ENCODE data around the gene DPM3. TPM values are rescaled to one million over a fixed set of nuclear protein-coding genes. Genes with fewer than 3 reads are reported as not detected.

Gene DPM3
- total and polyA plus RNA-seq, 9 of the 15 experiments (the other 6 are each of a cell fraction or from before 2014, with no cell fraction given): 3.7 to 120 (median 36.4) TPM

GRCh38 chr1:155134880-155135414, 5.4 kb downstream of the DPM3 start (continued):
- no peak for TF ChIP-seq HNRNPL (IDR thresholded peaks at IDR 0.05; ENCODE audit: low read depth, low read length)
- TF ChIP-seq ZNF23 (CRISPR knock-in tag; IDR thresholded peaks at IDR 0.05): no peak
- TF ChIP-seq ZNF398 (CRISPR knock-in tag; IDR thresholded peaks at IDR 0.05): no peak
- no peak for TF ChIP-seq ZFPM2 (CRISPR knock-in tag; IDR thresholded peaks at IDR 0.05)
- no peak for TF ChIP-seq ZKSCAN8 (CRISPR knock-in tag; IDR thresholded peaks at IDR 0.05)
- TF ChIP-seq ZNF655 (CRISPR knock-in tag; IDR thresholded peaks at IDR 0.05): no peak
- TF ChIP-seq TFE3 (CRISPR knock-in tag; IDR thresholded peaks at IDR 0.05): no peak
- no peak for TF ChIP-seq MEF2A (IDR thresholded peaks at IDR 0.05; ENCODE audit: control insufficient read depth, low read depth, low read length)
- TF ChIP-seq MEIS2 (IDR thresholded peaks at IDR 0.05; ENCODE audit: partially characterized antibody): peak; percentile 16
- no peak for TF ChIP-seq ZNF175 (CRISPR knock-in tag; IDR thresholded peaks at IDR 0.05; ENCODE audit: low read depth)
- TF ChIP-seq, protein P1, sequence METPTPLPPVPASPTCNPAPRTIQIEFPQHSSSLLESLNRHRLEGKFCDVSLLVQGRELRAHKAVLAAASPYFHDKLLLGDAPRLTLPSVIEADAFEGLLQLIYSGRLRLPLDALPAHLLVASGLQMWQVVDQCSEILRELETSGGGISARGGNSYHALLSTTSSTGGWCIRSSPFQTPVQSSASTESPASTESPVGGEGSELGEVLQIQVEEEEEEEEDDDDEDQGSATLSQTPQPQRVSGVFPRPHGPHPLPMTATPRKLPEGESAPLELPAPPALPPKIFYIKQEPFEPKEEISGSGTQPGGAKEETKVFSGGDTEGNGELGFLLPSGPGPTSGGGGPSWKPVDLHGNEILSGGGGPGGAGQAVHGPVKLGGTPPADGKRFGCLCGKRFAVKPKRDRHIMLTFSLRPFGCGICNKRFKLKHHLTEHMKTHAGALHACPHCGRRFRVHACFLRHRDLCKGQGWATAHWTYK (CRISPR knock-in tag; IDR thresholded peaks at IDR 0.05): no peak
- TF ChIP-seq FUS (optimal IDR thresholded peaks at IDR 0.05; ENCODE audit: low read depth, low read length): no peak
- TF ChIP-seq BRF2 (IDR thresholded peaks at IDR 0.05; ENCODE audit: borderline replicate concordance, insufficient read depth, insufficient read length): no peak
- TF ChIP-seq ATF6 (CRISPR knock-in tag; IDR thresholded peaks at IDR 0.05): no peak
- no peak for TF ChIP-seq ZNF696 (CRISPR knock-in tag; conservative IDR thresholded peaks at IDR 0.05)
- TF ChIP-seq, protein P2, sequence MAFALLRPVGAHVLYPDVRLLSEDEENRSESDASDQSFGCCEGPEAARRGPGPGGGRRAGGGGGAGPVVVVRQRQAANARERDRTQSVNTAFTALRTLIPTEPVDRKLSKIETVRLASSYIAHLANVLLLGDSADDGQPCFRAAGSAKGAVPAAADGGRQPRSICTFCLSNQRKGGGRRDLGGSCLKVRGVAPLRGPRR (CRISPR knock-in tag; IDR thresholded peaks at IDR 0.05): no peak
- no peak for TF ChIP-seq KDM4B (IDR thresholded peaks at IDR 0.05; ENCODE audit: borderline replicate concordance in 2 of 2, low read depth in 1 of 2)

Data from K562 (cell line).